Endothelial cell of umbilical vein (primary cell): ENCODE measurements around the gene TIMM50. TPM values are rescaled to one million over a fixed set of nuclear protein-coding genes. Genes with fewer than 3 reads are reported as not detected.
A peak's percentile ranks its signal among the peaks of the same experiment; 100 is the strongest.

Experiments
- BruUV-seq: library from RNA; stranded (reverse); fragments of 400-500 nt; replicated peaks from 2 replicates; lab custom pipeline; 2021; lab: Mats Ljungman, UMichigan
- CTCF ChIA-PET: fragments of 300-600, 350-600 bp; sonication (Branson Sonifier 250); formaldehyde crosslinking; loops from one replicate; lab custom pipeline; 2021; ENCODE audit warnings: antibody characterized with exemption, inconsistent platforms; lab: Charles Lee
- POLR2A ChIA-PET: fragments of 300-600, 350-600 bp; sonication (Branson Sonifier 250); formaldehyde crosslinking; loops from one replicate; lab custom pipeline; 2021; ENCODE audit warnings: antibody characterized with exemption, inconsistent platforms; lab: Charles Lee
- DNase-seq: peaks from one replicate; pipeline ENCODE4 v3.0.0-alpha.2; 2011; ENCODE audit warnings: low read depth, low spot score
- FAIRE-seq: peaks from 2 replicates; lab custom pipeline; 2011; peaks lifted over from hg19 to GRCh38; lab: Jason Lieb, UNC
- H2AFZ ChIP-seq: 2 replicates; pipeline ENCODE4 v1.6.0; 2012; ENCODE audit warnings: low read depth, low read length, control low read depth, inconsistent platforms
- H3K27ac ChIP-seq: 2 replicates; pipeline ENCODE4 v1.5.1; 2011; ENCODE audit warnings: low read depth, mild to moderate bottlenecking, control low read depth, low read length, moderate library complexity; ENCODE audit not compliant: insufficient read depth
- H3K27me3 ChIP-seq, 2 experiments: 2 replicates each; pipeline versions ENCODE4 v1.6.0 to v1.6.1; 2011; ENCODE audit warnings: low read length in 2 of 2, mixed read lengths in 1 of 2; ENCODE audit not compliant: control insufficient read depth in 2 of 2, insufficient read depth in 2 of 2
- H3K36me3 ChIP-seq, 2 experiments: 2 replicates in 1 of 2; 3 replicates in 1 of 2; pipeline ENCODE4 v1.5.1; 2011; ENCODE audit warnings: low read length in 2 of 2, mild to moderate bottlenecking in 1 of 2, moderate library complexity in 1 of 2; ENCODE audit not compliant: control insufficient read depth in 2 of 2, insufficient read depth in 2 of 2; ENCODE audit errors: extremely low read depth in 1 of 2
- H3K4me1 ChIP-seq: 3 replicates; pipeline ENCODE4 v1.5.1; 2011; ENCODE audit warnings: mild to moderate bottlenecking, low read length; ENCODE audit not compliant: control insufficient read depth, insufficient read depth; ENCODE audit errors: extremely low read depth
- H3K4me2 ChIP-seq: 2 replicates; pipeline ENCODE4 v1.6.1; 2011; ENCODE audit warnings: low read length, control low read depth, mixed read lengths; ENCODE audit not compliant: insufficient read depth
- H3K4me3 ChIP-seq, 3 experiments: fragments of 200-600 bp in 1 of 3; sonication (generic), shearing (Covaris generic) in 1 of 3; replicated peaks in 1 of 3; 2 replicates each; pipeline ENCODE4 v1.5.1; 2011 to 2016; ENCODE audit warnings: control low read depth in 3 of 3, low read length in 3 of 3, mild to moderate bottlenecking in 2 of 3, inconsistent platforms in 1 of 3, low read depth in 1 of 3, moderate library complexity in 1 of 3; ENCODE audit not compliant: insufficient read depth in 1 of 3
- H3K79me2 ChIP-seq: 2 replicates; pipeline ENCODE4 v1.6.0; 2012; ENCODE audit warnings: low read length, inconsistent platforms; ENCODE audit not compliant: control insufficient read depth, insufficient read depth
- H3K9ac ChIP-seq: replicated peaks from 2 replicates; pipeline ENCODE3; 2011; ENCODE audit warnings: low read length, control low read depth; ENCODE audit not compliant: insufficient read depth; ENCODE audit errors: extremely low read depth
- H3K9me1 ChIP-seq: replicated peaks from 3 replicates; pipeline ENCODE4 v1.6.0; 2011; ENCODE audit warnings: mild to moderate bottlenecking, low read length; ENCODE audit not compliant: control insufficient read depth, insufficient read depth; ENCODE audit errors: extremely low read depth
- H3K9me3 ChIP-seq: replicated peaks from 2 replicates; pipeline ENCODE4 v1.5.1; 2012; ENCODE audit warnings: low read length, inconsistent platforms; ENCODE audit not compliant: control insufficient read depth, insufficient read depth
- H4K20me1 ChIP-seq: replicated peaks from 2 replicates; pipeline ENCODE3; 2011; ENCODE audit warnings: mild to moderate bottlenecking, low read length; ENCODE audit not compliant: control insufficient read depth, insufficient read depth; ENCODE audit errors: extremely low read depth
- FOS ChIP-seq: IDR thresholded peaks from 2 replicates; pipeline ENCODE4 v1.6.1; 2011; ENCODE audit warnings: mild to moderate bottlenecking, low read length, moderate library complexity, borderline replicate concordance; ENCODE audit not compliant: insufficient read depth
- GATA2 ChIP-seq: IDR thresholded peaks from 2 replicates; pipeline ENCODE4 v1.7.0; 2011; ENCODE audit warnings: low read depth, mild to moderate bottlenecking, moderate library complexity, mixed read lengths, low read length; ENCODE audit not compliant: insufficient read length, insufficient read depth
- JUN ChIP-seq: IDR thresholded peaks from 2 replicates; pipeline ENCODE4 v1.6.1; 2011; ENCODE audit warnings: borderline replicate concordance, low read depth; ENCODE audit not compliant: insufficient read length, insufficient read depth
- MYC ChIP-seq: IDR thresholded peaks from one replicate; pipeline ENCODE4 v1.6.1; 2011; ENCODE audit warnings: mild to moderate bottlenecking, low read depth, low read length
- POLR2A ChIP-seq: IDR thresholded peaks from 2 replicates; pipeline ENCODE4 v1.6.1; 2012; ENCODE audit warnings: low read depth, mild to moderate bottlenecking, control low read depth, low read length
- POLR2AphosphoS5 ChIP-seq: IDR thresholded peaks from 2 replicates; pipeline ENCODE4 v1.6.1; 2012; ENCODE audit warnings: low read depth, mild to moderate bottlenecking, control low read depth, low read length, moderate library complexity; ENCODE audit not compliant: insufficient read depth
- dilution Hi-C: fragments of 300-500 bp; cut with MboI; formaldehyde crosslinking; loops from one replicate; pipeline ENCODE4 v1.15.0; 2019; ENCODE audit warnings: low sequenced_read_pairs; ENCODE audit not compliant: extremely low pct_ligation_motif_present
- intact Hi-C: fragments of 100-400 bp; cut with micrococcal nuclease; formaldehyde crosslinking; loops from one replicate; pipeline ENCODE4 v1.10.0; 2022
- polyA plus RNA-seq, 4 experiments: library from polyadenylated mRNA; depleted of rRNA in 3 of 4; stranded (reverse) in 3 of 4; unstranded in 1 of 4; fragments of >200 nt; gene quantifications; 2 replicates each; pipeline versions ENCODE4 v1.2.1 to v1.2.3, GENCODE V29; 2011 to 2012; ENCODE audit warnings: missing spikeins in 1 of 4
- total RNA-seq: library from RNA; stranded (reverse); gene quantifications from 2 replicates; pipeline ENCODE4 v1.2.3, GENCODE V29; 2021
- TF ChIP-seq, protein P1 (sequence below): IDR thresholded peaks from 2 replicates; pipeline ENCODE4 v1.6.1; 2011; ENCODE audit not compliant: insufficient read depth, insufficient read length

Gene TIMM50
- total and polyA plus RNA-seq, 2 donors (not counting 3 experiments of a cell fraction or from before 2014, with no cell fraction given): 85.7 to 118 TPM

- no peak for DNase-seq
- no peak for TF ChIP-seq FOS
- TF ChIP-seq POLR2AphosphoS5: no peak
- no peak for TF ChIP-seq MYC
- TF ChIP-seq JUN: no peak
- no peak for TF ChIP-seq GATA2
- ChIA-PET POLR2A (no interaction called here), CTCF (no interaction called here)
- H3K27me3 ChIP-seq: no peaks in the 10 kb centered on the region
- H4K20me1 ChIP-seq: no peaks in the 10 kb centered on the region
- no peaks in the 10 kb centered on the region for H3K9me3 ChIP-seq
- H3K79me2 ChIP-seq: peaks cover 31% of the 10 kb centered on the region
- BruUV-seq: no TSS peak
- no peaks in the 10 kb centered on the region for H3K9me1 ChIP-seq
- no peak overlapping the region for H2AFZ ChIP-seq
- peaks cover 11 to 16% of the 10 kb centered on the region in 2 experiments for H3K36me3 ChIP-seq
- H3K4me1 ChIP-seq: peaks cover 38% of the 10 kb centered on the region
- no peak overlapping the region for H3K4me2 ChIP-seq
- peak; percentile 21 for FAIRE-seq
- no peak overlapping the region for H3K9ac ChIP-seq
- dilution Hi-C loops (no loop called here), intact Hi-C loops (loop anchor here (5.0 kb wide), 1 partner anchor 90 kb away; the partner anchor contains the start of gene SAMD4B)
- peak overlapping the region; percentile 97 for H3K27ac ChIP-seq
- H3K4me3 ChIP-seq: no peak overlapping the region
Observed at GRCh38 chr19:39432677-39433025, 48.0 kb upstream of the TIMM50 start.

- BruUV-seq: no TSS peak
- CTCF ChIA-PET: no interaction called here
- TF ChIP-seq POLR2A (peak; percentile 27), FOS (no peak), MYC (no peak), GATA2 (no peak), POLR2AphosphoS5 (peak; percentile 9)
- TF ChIP-seq, protein P1, sequence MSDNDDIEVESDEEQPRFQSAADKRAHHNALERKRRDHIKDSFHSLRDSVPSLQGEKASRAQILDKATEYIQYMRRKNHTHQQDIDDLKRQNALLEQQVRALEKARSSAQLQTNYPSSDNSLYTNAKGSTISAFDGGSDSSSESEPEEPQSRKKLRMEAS: no peak
- Histone ChIP-seq H3K9ac (peak overlapping the region; percentile 100), H3K9me1 (no peaks in the 10 kb centered on the region), H3K27ac (peak overlapping the region; percentile 96), H3K4me1 (peaks cover 32% of the 10 kb centered on the region), H3K9me3 (no peaks in the 10 kb centered on the region), H3K79me2 (peaks cover 31% of the 10 kb centered on the region), H2AFZ (no peak overlapping the region), H3K4me2 (peak overlapping the region; percentile 84), H3K27me3 (no peaks in the 10 kb centered on the region), H3K4me3 (no peak overlapping the region), H4K20me1 (no peaks in the 10 kb centered on the region), H3K36me3 (peaks cover 11 to 16% of the 10 kb centered on the region in 2 experiments)
- POLR2A ChIA-PET: interaction anchor here (0.6 kb wide), 1 partner anchor 44 kb away, joined by 3 read pairs; no protein-coding TSS in a partner anchor
- no peak for FAIRE-seq
- intact Hi-C loops: loop anchor here (5.0 kb wide), 1 partner anchor 91 kb away; the partner anchor contains the start of gene SAMD4B
- dilution Hi-C loops: no loop called here
- DNase-seq: no peak
Observed at GRCh38 chr19:39433480-39434079, 47.1 kb upstream of the TIMM50 start.
